Astrocyte of the cerebellum (primary cell): ENCODE measurements around the gene CTNND2.

Experiments
- DNase-seq: peaks from one replicate; pipeline ENCODE4 v3.0.0-alpha.2; 2011; ENCODE audit warnings: low read depth
- H3K4me3 ChIP-seq: 2 replicates; pipeline ENCODE4 v1.5.1; 2011; ENCODE audit warnings: mild to moderate bottlenecking, low read depth, low read length, moderate library complexity
- in situ Hi-C: cut with HindIII; loops from 2 replicates; pipeline ENCODE4 v1.10.0; 2017; ENCODE audit warnings: low sequenced_read_pairs
- TF ChIP-seq, protein P1 (sequence below): IDR thresholded peaks from 2 replicates; pipeline ENCODE4 v1.5.1; 2012; ENCODE audit warnings: low read length, low read depth, moderate library complexity, mild to moderate bottlenecking; ENCODE audit errors: missing control alignments

CTNND2 gene

DNA sequence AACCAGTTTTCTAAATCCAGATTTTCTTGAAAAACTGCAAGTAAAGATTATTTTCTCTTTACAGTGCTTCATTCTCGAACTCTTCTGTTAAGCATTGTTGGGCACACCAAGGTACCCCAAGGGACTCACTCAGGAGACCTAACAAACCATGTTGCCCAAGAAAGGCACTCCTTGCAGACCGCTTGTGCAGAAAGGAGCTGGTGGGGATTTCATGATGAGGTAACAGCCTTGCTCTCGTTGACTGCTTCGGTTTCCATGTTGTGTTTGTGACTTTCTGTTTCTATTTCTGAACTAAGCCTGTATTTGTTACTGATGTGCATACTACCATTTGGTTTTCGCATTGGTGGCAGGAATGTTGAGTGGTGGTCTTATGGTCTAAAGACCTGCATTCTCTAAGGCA, 876.6 kb downstream of the CTNND2 start:
- in situ Hi-C loops, result no loop called here
- TF ChIP-seq, protein P1, sequence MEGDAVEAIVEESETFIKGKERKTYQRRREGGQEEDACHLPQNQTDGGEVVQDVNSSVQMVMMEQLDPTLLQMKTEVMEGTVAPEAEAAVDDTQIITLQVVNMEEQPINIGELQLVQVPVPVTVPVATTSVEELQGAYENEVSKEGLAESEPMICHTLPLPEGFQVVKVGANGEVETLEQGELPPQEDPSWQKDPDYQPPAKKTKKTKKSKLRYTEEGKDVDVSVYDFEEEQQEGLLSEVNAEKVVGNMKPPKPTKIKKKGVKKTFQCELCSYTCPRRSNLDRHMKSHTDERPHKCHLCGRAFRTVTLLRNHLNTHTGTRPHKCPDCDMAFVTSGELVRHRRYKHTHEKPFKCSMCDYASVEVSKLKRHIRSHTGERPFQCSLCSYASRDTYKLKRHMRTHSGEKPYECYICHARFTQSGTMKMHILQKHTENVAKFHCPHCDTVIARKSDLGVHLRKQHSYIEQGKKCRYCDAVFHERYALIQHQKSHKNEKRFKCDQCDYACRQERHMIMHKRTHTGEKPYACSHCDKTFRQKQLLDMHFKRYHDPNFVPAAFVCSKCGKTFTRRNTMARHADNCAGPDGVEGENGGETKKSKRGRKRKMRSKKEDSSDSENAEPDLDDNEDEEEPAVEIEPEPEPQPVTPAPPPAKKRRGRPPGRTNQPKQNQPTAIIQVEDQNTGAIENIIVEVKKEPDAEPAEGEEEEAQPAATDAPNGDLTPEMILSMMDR, result no peak
- DNase-seq, result no peak
- H3K4me3 ChIP-seq, result no peak overlapping the region

DNA sequence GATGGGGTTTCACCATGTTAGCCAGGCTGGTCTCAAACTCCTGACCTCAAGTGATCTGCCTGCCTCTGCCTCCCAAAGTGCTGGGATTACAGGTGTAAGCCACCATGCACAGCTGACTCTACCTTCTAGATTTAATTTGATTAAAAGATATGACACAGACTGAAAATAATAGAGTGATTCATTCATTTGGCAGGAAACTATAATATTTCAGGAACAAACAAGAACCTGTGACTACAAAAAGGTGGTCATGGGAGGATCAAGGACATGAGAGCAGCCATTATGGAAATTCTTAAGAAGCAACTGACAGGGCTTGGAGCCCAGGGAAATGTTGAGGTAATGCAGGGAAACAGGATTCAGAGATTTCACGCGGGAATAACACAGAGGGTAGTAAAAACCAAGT, 877.7 kb downstream of the CTNND2 start:
- H3K4me3 ChIP-seq, result no peak overlapping the region
- in situ Hi-C loops, result no loop called here
- TF ChIP-seq, protein P1, result no peak
- no peak for DNase-seq

DNA sequence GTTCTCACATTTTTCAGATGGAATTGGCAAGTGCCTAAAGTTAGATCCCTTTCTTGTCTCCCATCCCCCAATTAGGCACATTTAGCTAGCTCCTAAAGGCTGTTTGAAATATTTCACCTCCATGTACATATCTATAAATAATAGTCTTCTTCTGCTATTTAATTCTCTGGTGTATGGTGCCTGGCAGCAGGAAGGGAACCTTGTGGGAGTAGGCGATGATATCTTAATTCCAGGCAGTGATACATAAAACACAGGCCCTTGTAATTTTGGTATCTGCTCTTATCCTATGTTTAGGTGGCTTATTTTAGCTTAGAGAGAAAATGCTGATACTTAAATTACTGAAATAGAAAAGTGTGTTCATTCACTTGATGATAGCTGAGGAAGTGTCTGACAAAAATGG, 880.3 kb downstream of the CTNND2 start:
- in situ Hi-C loops, result no loop called here
- no peak overlapping the region for H3K4me3 ChIP-seq
- TF ChIP-seq, protein P1, result no peak
- DNase-seq, result no peak

DNA sequence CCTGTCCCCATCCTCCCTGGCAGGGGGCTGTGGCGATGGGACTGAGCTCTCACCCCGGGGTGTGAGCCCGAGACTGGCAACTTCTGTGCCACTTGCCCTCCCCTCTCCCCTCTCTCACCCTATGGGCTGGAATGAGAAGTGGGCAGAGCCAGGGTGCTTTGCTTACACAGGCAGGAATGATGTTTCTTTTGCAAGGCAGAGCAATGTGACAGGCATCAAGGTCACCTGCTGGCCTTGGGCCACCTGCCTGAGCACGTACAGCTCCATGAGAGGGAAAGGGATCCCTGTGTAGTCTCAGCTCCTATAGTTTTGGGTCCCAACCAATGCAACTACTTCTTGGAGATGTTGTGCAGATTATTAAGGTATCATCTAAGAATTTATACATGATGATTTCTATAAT, 890.5 kb downstream of the CTNND2 start:
- no peak overlapping the region for H3K4me3 ChIP-seq
- DNase-seq, result no peak
- TF ChIP-seq, protein P1, result no peak
- in situ Hi-C loops, result loop anchor here (5.0 kb wide), 1 partner anchor 81 kb away; no protein-coding TSS in a partner anchor

- TF ChIP-seq, protein P1, result no peak
- DNase-seq, result no peak
- no peak overlapping the region for H3K4me3 ChIP-seq
- in situ Hi-C loops, result loop anchor here (5.0 kb wide), 1 partner anchor 80 kb away; no protein-coding TSS in a partner anchor
These were observed 892.0 kb downstream of the CTNND2 start for GRCh38 chr5:11012295-11012694.

DNA sequence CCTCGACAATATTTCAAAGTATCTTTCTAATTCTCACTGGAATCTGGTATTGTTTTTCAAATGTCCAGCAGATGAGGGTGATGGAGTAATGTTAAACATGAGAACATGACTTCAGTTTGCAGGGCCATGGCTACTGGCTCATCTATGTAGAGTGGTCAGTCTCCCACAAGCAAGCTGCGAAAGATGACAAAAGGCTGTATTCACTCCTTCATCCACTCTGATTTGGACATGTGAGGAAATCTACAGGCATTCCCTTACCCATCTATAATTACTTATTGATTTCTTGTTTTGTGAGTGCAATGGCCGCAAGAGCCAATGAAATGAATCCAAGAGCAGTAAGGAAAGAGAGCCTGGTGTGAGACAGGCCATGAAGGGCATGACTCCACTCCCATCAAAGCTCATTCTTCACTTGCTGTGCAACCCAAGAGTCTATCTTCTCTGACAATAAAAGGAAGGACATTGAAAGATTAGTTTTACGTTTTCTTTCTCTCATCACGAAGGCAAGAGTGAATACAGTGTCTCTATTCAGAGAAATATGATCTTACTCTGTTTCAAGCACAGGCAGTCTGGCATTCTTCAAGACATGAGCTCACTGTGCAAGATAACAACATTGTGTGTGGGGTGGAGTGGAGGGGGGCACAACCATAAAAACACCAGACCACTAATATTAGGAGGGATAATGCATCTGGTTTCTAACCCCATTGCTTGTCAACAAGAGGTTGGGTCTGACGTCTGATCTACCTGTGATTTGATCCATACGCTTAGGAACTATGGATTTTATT, 893.6 kb downstream of the CTNND2 start:
- in situ Hi-C loops, result loop anchor here (5.0 kb wide), 1 partner anchor 78 kb away; no protein-coding TSS in a partner anchor
- TF ChIP-seq, protein P1, result no peak
- DNase-seq, result no peak
- H3K4me3 ChIP-seq, result no peak overlapping the region
